GM23248 (cell line): ENCODE results near the gene GNB1. TPM values are rescaled to one million over a fixed set of nuclear protein-coding genes. Genes with fewer than 3 reads are reported as not detected.

ENCODE experiments used
- DNase-seq: peaks from one replicate; pipeline ENCODE4 v3.0.0-alpha.2; 2015
- H2AFZ ChIP-seq: fragments of 200-600 bp; sonication (generic); 2 replicates; pipeline ENCODE4 v1.6.1; 2016; ENCODE audit warnings: antibody characterized with exemption
- H3F3A ChIP-seq: fragments of 200-600 bp; sonication (generic); 2 replicates; pipeline ENCODE4 v1.6.1; 2016; ENCODE audit warnings: mild to moderate bottlenecking, antibody characterized with exemption, mixed run types; ENCODE audit not compliant: insufficient read depth
- H3K27ac ChIP-seq: fragments of 200-600 bp; sonication (generic); 2 replicates; pipeline ENCODE4 v1.5.1; 2016; ENCODE audit warnings: mild to moderate bottlenecking
- H3K27me3 ChIP-seq: fragments of 200-600 bp; sonication (generic); replicated peaks from 2 replicates; pipeline ENCODE4 v1.6.1; 2016; ENCODE audit warnings: mild to moderate bottlenecking; ENCODE audit not compliant: insufficient read depth
- H3K36me3 ChIP-seq: fragments of 200-600 bp; sonication (generic); 2 replicates; pipeline ENCODE4 v1.6.1; 2016; ENCODE audit warnings: low read depth, mild to moderate bottlenecking
- H3K4me1 ChIP-seq: fragments of 200-600 bp; sonication (generic); 2 replicates; pipeline ENCODE4 v1.6.1; 2016; ENCODE audit warnings: mild to moderate bottlenecking; ENCODE audit not compliant: insufficient read depth
- H3K4me2 ChIP-seq: fragments of 200-600 bp; sonication (generic); one replicate; pipeline ENCODE4 v1.6.1; 2016; ENCODE audit warnings: mild to moderate bottlenecking; ENCODE audit not compliant: unreplicated experiment
- H3K4me3 ChIP-seq: fragments of 200-600 bp; sonication (generic); 2 replicates; pipeline ENCODE4 v1.5.1; 2016; ENCODE audit warnings: mild to moderate bottlenecking
- H3K79me2 ChIP-seq: fragments of 200-600 bp; sonication (generic); 2 replicates; pipeline ENCODE4 v1.6.1; 2016; ENCODE audit warnings: mild to moderate bottlenecking; ENCODE audit not compliant: insufficient read depth
- H3K9ac ChIP-seq: fragments of 200-600 bp; sonication (generic); 2 replicates; pipeline ENCODE4 v1.6.1; 2016; ENCODE audit warnings: mild to moderate bottlenecking
- H3K9me2 ChIP-seq: fragments of 200-600 bp; sonication (generic); 2 replicates; pipeline ENCODE4 v1.6.1; 2016; ENCODE audit warnings: mixed run types, mild to moderate bottlenecking, moderate library complexity; ENCODE audit not compliant: insufficient read depth
- H3K9me3 ChIP-seq: fragments of 200-600 bp; sonication (generic); one replicate; pipeline ENCODE4 v1.6.1; 2017; ENCODE audit warnings: low read depth
- H4K20me1 ChIP-seq: fragments of 200-600 bp; sonication (generic); 2 replicates; pipeline ENCODE4 v1.6.0; 2016; ENCODE audit not compliant: insufficient read depth
- EZH2 ChIP-seq: fragments of 200-600 bp; sonication (generic); IDR thresholded peaks from 2 replicates; pipeline ENCODE4 v1.6.1; 2018; ENCODE audit warnings: antibody characterized with exemption, mild to moderate bottlenecking; ENCODE audit not compliant: insufficient read depth, poor library complexity, severe bottlenecking
- EZH2phosphoT487 ChIP-seq: fragments of 200-600 bp; sonication (generic); IDR thresholded peaks from 2 replicates; pipeline ENCODE4 v1.6.1; 2018; ENCODE audit warnings: antibody characterized with exemption, moderate library complexity, mild to moderate bottlenecking, low read depth; ENCODE audit not compliant: insufficient read depth
- WGBS, 2 experiments: methylation state at CpG; one replicate each; pipeline ENCODE4 v1.1.6; 2015 to 2017; ENCODE audit warnings: low lambda C conversion rate in 2 of 2, low coverage in 1 of 2; ENCODE audit errors: missing lambda C conversion rate in 2 of 2; 5-methylcytosine and 5-hydroxymethylcytosine counted together
- in situ Hi-C: fragments of 300-500 bp; cut with MboI; formaldehyde crosslinking; loops from 2 replicates; pipeline ENCODE4 v1.15.0; 2020
- polyA plus RNA-seq: library from polyadenylated mRNA; unstranded; fragments of >200 nt; fragmentation: Nextera tagmentation; extraction: Ambion mirVana; gene quantifications from 2 replicates; pipeline ENCODE4 v1.2.1, GENCODE V29; 2016
- total RNA-seq: library from RNA; depleted of rRNA; stranded (reverse); fragments of >200 nt; shearing (Covaris generic); gene quantifications from 2 replicates; pipeline ENCODE4 v1.2.3, GENCODE V29; 2014

The GNB1 gene
- total and polyA plus RNA-seq, 2 experiments from 2014 or later, result 92.0 to 97.7 TPM

DNA sequence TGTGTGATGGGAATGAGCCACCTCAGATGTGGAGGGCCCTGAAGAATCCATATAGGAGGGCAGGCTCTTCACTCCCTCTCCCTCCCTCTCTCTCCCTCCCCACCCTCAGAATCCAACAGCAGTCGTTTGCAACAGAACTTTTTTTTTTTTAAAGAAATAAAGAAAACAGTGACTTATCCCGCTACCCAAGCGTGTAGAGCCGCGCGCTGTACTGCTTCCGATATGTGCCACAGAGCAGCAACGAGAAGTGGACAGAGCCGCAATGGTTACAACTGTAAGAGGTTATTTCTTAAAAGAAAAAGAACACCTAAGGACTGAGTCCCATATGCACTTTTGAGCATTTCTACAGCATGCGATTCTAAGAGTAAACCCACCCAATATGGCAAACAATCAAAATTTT is 105.2 kb downstream of the GNB1 start:
- Histone ChIP-seq H3K36me3 (peaks cover 48% of the 10 kb centered on the region), H3K27ac (no peak overlapping the region), H3K9me2 (no peaks in the 10 kb centered on the region), H3K9me3 (no peaks in the 10 kb centered on the region), H3K4me2 (no peak overlapping the region), H3K9ac (no peak overlapping the region), H3K79me2 (peaks cover 62% of the 10 kb centered on the region), H2AFZ (no peak overlapping the region), H3K27me3 (no peaks in the 10 kb centered on the region), H3K4me3 (no peak overlapping the region), H3K4me1 (peaks cover 18% of the 10 kb centered on the region), H4K20me1 (no peaks in the 10 kb centered on the region), H3F3A (peaks cover 52% of the 10 kb centered on the region)
- 88 to 89% methylated on average over 10 of the region's 10 CpGs for WGBS, 2 experiments
- TF ChIP-seq EZH2 (no peak), EZH2phosphoT487 (no peak)
- no peak for DNase-seq
- in situ Hi-C loops, result no loop called here

- Histone ChIP-seq H3K36me3 (peaks cover 48% of the 10 kb centered on the region), H3K9ac (no peak overlapping the region), H4K20me1 (no peaks in the 10 kb centered on the region), H3K27ac (no peak overlapping the region), H3K4me2 (no peak overlapping the region), H3K9me3 (no peaks in the 10 kb centered on the region), H2AFZ (no peak overlapping the region), H3K4me1 (peaks cover 25% of the 10 kb centered on the region), H3K9me2 (no peaks in the 10 kb centered on the region), H3K79me2 (peaks cover 55% of the 10 kb centered on the region), H3K4me3 (no peak overlapping the region), H3K27me3 (no peaks in the 10 kb centered on the region), H3F3A (peaks cover 57% of the 10 kb centered on the region)
- in situ Hi-C loops, result no loop called here
- TF ChIP-seq EZH2phosphoT487 (no peak), EZH2 (no peak)
- DNase-seq, result no peak
- WGBS, 2 experiments, result 99% methylated on average over 13 of the region's 13 CpGs
These were observed 106.0 kb downstream of the GNB1 start for GRCh38 chr1:1784933-1785332.

DNA sequence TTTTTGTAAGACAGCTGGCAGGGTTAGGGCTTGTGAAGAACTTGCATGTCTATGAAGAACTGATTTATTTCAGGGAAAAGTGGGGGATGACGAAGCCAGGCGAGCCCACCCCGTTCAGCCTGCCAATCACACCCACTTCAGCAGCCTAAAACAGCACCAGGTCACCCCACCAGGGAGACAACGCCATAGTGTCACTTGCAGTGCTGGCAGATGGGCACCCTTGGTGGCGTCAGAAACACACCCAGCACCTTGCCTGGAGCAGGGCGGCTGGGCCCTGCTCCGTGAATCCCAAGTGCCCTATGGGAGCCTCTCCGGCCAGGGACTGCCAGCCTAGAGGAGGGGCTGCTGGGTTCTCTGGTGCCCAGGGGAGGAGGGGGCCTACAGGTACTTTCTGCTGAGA is 107.6 kb downstream of the GNB1 start:
- Histone ChIP-seq H3K9me2 (no peaks in the 10 kb centered on the region), H2AFZ (no peak overlapping the region), H3K9me3 (no peaks in the 10 kb centered on the region), H3K79me2 (peaks cover 39% of the 10 kb centered on the region), H3K9ac (peak overlapping the region; percentile 43; the same call in 1 of the 2 replicates), H3K4me1 (peaks cover 28% of the 10 kb centered on the region), H3K4me3 (no peak overlapping the region), H3K36me3 (peaks cover 32% of the 10 kb centered on the region), H3F3A (peaks cover 64% of the 10 kb centered on the region), H3K4me2 (peak overlapping the region; percentile 46), H4K20me1 (no peaks in the 10 kb centered on the region), H3K27me3 (no peaks in the 10 kb centered on the region), H3K27ac (peak overlapping the region; percentile 61)
- in situ Hi-C loops, result no loop called here
- 73 to 77% methylated on average over 8 of the region's 8 CpGs for WGBS, 2 experiments
- no peak for DNase-seq
- TF ChIP-seq EZH2, result no peak
- TF ChIP-seq EZH2phosphoT487, result no peak

- no peaks in the 10 kb centered on the region for H3K9me2 ChIP-seq
- in situ Hi-C loops, result no loop called here
- H3K27me3 ChIP-seq, result no peaks in the 10 kb centered on the region
- peak overlapping the region; percentile 61 for H3K27ac ChIP-seq
- H3K9me3 ChIP-seq, result no peaks in the 10 kb centered on the region
- H3F3A ChIP-seq, result peaks cover 63% of the 10 kb centered on the region
- H3K4me1 ChIP-seq, result peaks cover 28% of the 10 kb centered on the region
- H4K20me1 ChIP-seq, result no peaks in the 10 kb centered on the region
- H3K4me2 ChIP-seq, result peak overlapping the region; percentile 46
- peaks cover 31% of the 10 kb centered on the region for H3K36me3 ChIP-seq
- peak overlapping the region; percentile 43; the same call in 1 of the 2 replicates for H3K9ac ChIP-seq
- peak overlapping the region; percentile 36; the same call in 1 of the 2 replicates for H3K4me3 ChIP-seq
- WGBS, 2 experiments, result 4 to 5% methylated on average over 30 to 36 of the region's 36 CpGs
- TF ChIP-seq EZH2 (no peak), EZH2phosphoT487 (no peak)
- peak; percentile 88 for DNase-seq
- H2AFZ ChIP-seq, result no peak overlapping the region
- H3K79me2 ChIP-seq, result peaks cover 36% of the 10 kb centered on the region
These were observed 108.3 kb downstream of the GNB1 start for GRCh38 chr1:1782399-1783221.
